GM18867 (cell line): Measurements from ENCODE around the gene SLC9A5.

ENCODE experiments used
- ATAC-seq: cut with Tn5 transposase; IDR thresholded peaks from one replicate; pipeline ENCODE4 v1.9.1; 2021; ENCODE audit warnings: mild to moderate bottlenecking, moderate library complexity; ENCODE audit not compliant: unreplicated experiment

Gene SLC9A5

GRCh38 chr16:67280090-67281015, 31.6 kb downstream of the SLC9A5 start:
- ATAC-seq: no peak

GRCh38 chr16:67281536-67282446, 33.0 kb downstream of the SLC9A5 start:
- ATAC-seq: no peak

GRCh38 chr16:67282447-67282805, 33.6 kb downstream of the SLC9A5 start:
- no peak for ATAC-seq

- no peak for ATAC-seq
Measured at GRCh38 chr16:67283039-67283825, 34.5 kb downstream of the SLC9A5 start.

GRCh38 chr16:67283826-67284555, 35.2 kb downstream of the SLC9A5 start:
- ATAC-seq: no peak

GRCh38 chr16:67284699-67285646, 36.2 kb downstream of the SLC9A5 start:
- ATAC-seq: no peak

- ATAC-seq: no peak
Measured at GRCh38 chr16:67286441-67287235, 37.9 kb downstream of the SLC9A5 start.

- ATAC-seq: no peak
Measured at GRCh38 chr16:67287960-67288359, 39.2 kb downstream of the SLC9A5 start.

GRCh38 chr16:67291461-67291860, 42.7 kb downstream of the SLC9A5 start:
- ATAC-seq: no peak

GRCh38 chr16:67294171-67294757, 45.5 kb downstream of the SLC9A5 start:
- no peak for ATAC-seq

GRCh38 chr16:67294938-67295361, 46.2 kb downstream of the SLC9A5 start:
- no peak for ATAC-seq

GRCh38 chr16:67296420-67296819, 47.6 kb downstream of the SLC9A5 start:
- no peak for ATAC-seq

GRCh38 chr16:67298277-67298676, 49.5 kb downstream of the SLC9A5 start:
- ATAC-seq: no peak

GRCh38 chr16:67299269-67299668, 50.5 kb downstream of the SLC9A5 start:
- ATAC-seq: no peak

- no peak for ATAC-seq
Measured at GRCh38 chr16:67301080-67301782, 52.5 kb downstream of the SLC9A5 start.

GRCh38 chr16:67302076-67302475, 53.3 kb downstream of the SLC9A5 start:
- no peak for ATAC-seq

GRCh38 chr16:67302970-67303369, 54.2 kb downstream of the SLC9A5 start:
- no peak for ATAC-seq
